Activated CD8-positive, alpha-beta memory T cell treated with anti-CD3 and anti-CD28 coated beads, Interleukin-2, amount 50 U/mL, for 1 hour (primary cell): Measurements from ENCODE around the gene CECR2.
"Not testable (repeated sequence)": the region's sequence is repeated elsewhere in the genome, so short reads cannot be mapped to it uniquely, and the experiment has no call there.

Source experiments
- DNase-seq: peaks from one replicate; pipeline ENCODE4 v3.0.0-alpha.2; 2020; ENCODE audit errors: extremely low read depth

Gene CECR2

GRCh38 chr22:17512960-17513359 is 143.7 kb downstream of the CECR2 start:
- DNase-seq, result no peak

GRCh38 chr22:17513612-17514011 is 144.4 kb downstream of the CECR2 start:
- no peak for DNase-seq

- no peak for DNase-seq
These were observed 144.8 kb downstream of the CECR2 start for GRCh38 chr22:17514084-17514483.

GRCh38 chr22:17518406-17518805 is 149.1 kb downstream of the CECR2 start:
- no peak for DNase-seq

- DNase-seq, result not testable (repeated sequence)
These were observed 152.7 kb downstream of the CECR2 start for GRCh38 chr22:17521971-17522370.

GRCh38 chr22:17523925-17524324 is 154.7 kb downstream of the CECR2 start:
- no peak for DNase-seq

- DNase-seq, result no peak
These were observed 167.0 kb downstream of the CECR2 start for GRCh38 chr22:17536269-17536668.

- DNase-seq, result no peak
These were observed 167.9 kb downstream of the CECR2 start for GRCh38 chr22:17537155-17537554.

GRCh38 chr22:17540481-17540880 is 171.2 kb downstream of the CECR2 start:
- DNase-seq, result no peak

- no peak for DNase-seq
These were observed 172.2 kb downstream of the CECR2 start for GRCh38 chr22:17541476-17541875.

- no peak for DNase-seq
These were observed 173.2 kb downstream of the CECR2 start for GRCh38 chr22:17542452-17542851.

- no peak for DNase-seq
These were observed 178.9 kb downstream of the CECR2 start for GRCh38 chr22:17548010-17548755.

- no peak for DNase-seq
These were observed 179.4 kb downstream of the CECR2 start for GRCh38 chr22:17548756-17549035.

GRCh38 chr22:17549183-17549582 is 179.9 kb downstream of the CECR2 start:
- no peak for DNase-seq

- no peak for DNase-seq
These were observed 180.4 kb downstream of the CECR2 start for GRCh38 chr22:17549655-17550054.

- no peak for DNase-seq
These were observed 183.5 kb downstream of the CECR2 start for GRCh38 chr22:17552737-17553136.

- no peak for DNase-seq
These were observed 185.6 kb downstream of the CECR2 start for GRCh38 chr22:17554814-17555213.

GRCh38 chr22:17559188-17559587 is 189.9 kb downstream of the CECR2 start:
- DNase-seq, result no peak

GRCh38 chr22:17562906-17563870 is 193.9 kb downstream of the CECR2 start, which contains the start of gene SLC25A18:
TSS of gene SLC25A18 (plus strand) at chr22:17563498. CDS start at chr22:17579945, 16,447 bp downstream.
- DNase-seq, result no peak

GRCh38 chr22:17563936-17564391 is 194.7 kb downstream of the CECR2 start:
- DNase-seq, result no peak

- DNase-seq, result not testable (repeated sequence)
These were observed 196.9 kb downstream of the CECR2 start for GRCh38 chr22:17566016-17566687.

GRCh38 chr22:17566776-17567175 is 197.5 kb downstream of the CECR2 start:
- no peak for DNase-seq
